AG09309 (cell line): ENCODE data around the gene SLC2A8.

Experiments
- DNase-seq: peaks from one replicate; pipeline ENCODE4 v3.0.0-alpha.2; 2010; ENCODE audit warnings: low read depth
- H3K4me3 ChIP-seq: 2 replicates; pipeline ENCODE4 v1.5.1; 2011; ENCODE audit warnings: mild to moderate bottlenecking, low read depth, low read length, moderate library complexity; ENCODE audit not compliant: control insufficient read depth
- CTCF ChIP-seq: IDR thresholded peaks from 2 replicates; pipeline ENCODE4 v1.5.1; 2011; ENCODE audit warnings: mild to moderate bottlenecking, low read depth, low read length, inconsistent platforms; ENCODE audit not compliant: insufficient read depth, control insufficient read depth; ENCODE audit errors: missing control alignments

Gene SLC2A8

GRCh38 chr9:127370672-127371648 lies 26.0 kb upstream of the SLC2A8 start:
- no peak for TF ChIP-seq CTCF
- H3K4me3 ChIP-seq, result no peak overlapping the region
- DNase-seq, result no peak

GRCh38 chr9:127380479-127380878 lies 16.5 kb upstream of the SLC2A8 start:
- H3K4me3 ChIP-seq, result no peak overlapping the region

GRCh38 chr9:127382541-127382940 lies 14.4 kb upstream of the SLC2A8 start:
- DNase-seq, result no peak
- TF ChIP-seq CTCF, result no peak
- H3K4me3 ChIP-seq, result no peak overlapping the region

More at GRCh38 chr9:127380479-127380878, 16.5 kb upstream of the SLC2A8 start:
- no peak for DNase-seq
- TF ChIP-seq CTCF, result no peak

- no peak overlapping the region for H3K4me3 ChIP-seq
- no peak for TF ChIP-seq CTCF
- no peak for DNase-seq
Measured at GRCh38 chr9:127384016-127384730, 12.8 kb upstream of the SLC2A8 start.

GRCh38 chr9:127384901-127385300 lies 12.1 kb upstream of the SLC2A8 start:
- H3K4me3 ChIP-seq, result no peak overlapping the region
- TF ChIP-seq CTCF, result peak; percentile 8
- DNase-seq, result no peak

GRCh38 chr9:127386249-127386648 lies 10.7 kb upstream of the SLC2A8 start:
- no peak for DNase-seq
- no peak for TF ChIP-seq CTCF
- H3K4me3 ChIP-seq, result no peak overlapping the region
